BLaER1 treated with 17β-estradiol and CSF1 and Interleukin-3, amounts not matched to agents 10 nM and 100 nM (cell line): ENCODE measurements around the gene MAN1C1.
"Not testable (repeated sequence)": the region's sequence is repeated elsewhere in the genome, so short reads cannot be mapped to it uniquely, and the experiment has no call there.

ENCODE experiments used
- H3K27ac ChIP-seq, 11 experiments: shearing (Covaris generic); formaldehyde crosslinking; 2 replicates each; pipeline ENCODE4 v1.8.1; 2022
- H3K27me3 ChIP-seq, 11 experiments: shearing (Covaris generic); formaldehyde crosslinking; 2 replicates each; pipeline ENCODE4 v1.8.1; 2022
- H3K36me3 ChIP-seq, 11 experiments: shearing (Covaris generic); formaldehyde crosslinking; 2 replicates each; pipeline ENCODE4 v1.8.1; 2022
- H3K4me1 ChIP-seq, 10 experiments: shearing (Covaris generic); formaldehyde crosslinking; 2 replicates each; pipeline ENCODE4 v1.8.1; 2022
- H3K4me2 ChIP-seq, 11 experiments: shearing (Covaris generic); formaldehyde crosslinking; 2 replicates each; pipeline ENCODE4 v1.8.1; 2022
- H3K4me3 ChIP-seq, 10 experiments: shearing (Covaris generic); formaldehyde crosslinking; 2 replicates each; pipeline ENCODE4 v1.8.1; 2022
- H3K9ac ChIP-seq, 11 experiments: shearing (Covaris generic); formaldehyde crosslinking; 2 replicates each; pipeline ENCODE4 v1.8.1; 2022
- H3K9me3 ChIP-seq, 11 experiments: shearing (Covaris generic); formaldehyde crosslinking; replicated peaks in 1 of 11; 2 replicates each; pipeline ENCODE4 v1.8.1; 2022
- H4K20me1 ChIP-seq, 11 experiments: shearing (Covaris generic); formaldehyde crosslinking; 2 replicates each; pipeline ENCODE4 v1.8.1; 2022
- Cebpa-rat ChIP-seq, 11 experiments: shearing (Covaris generic); IDR thresholded peaks; 2 replicates each; pipeline ENCODE4 v1.8.1; 2022

The MAN1C1 gene

DNA sequence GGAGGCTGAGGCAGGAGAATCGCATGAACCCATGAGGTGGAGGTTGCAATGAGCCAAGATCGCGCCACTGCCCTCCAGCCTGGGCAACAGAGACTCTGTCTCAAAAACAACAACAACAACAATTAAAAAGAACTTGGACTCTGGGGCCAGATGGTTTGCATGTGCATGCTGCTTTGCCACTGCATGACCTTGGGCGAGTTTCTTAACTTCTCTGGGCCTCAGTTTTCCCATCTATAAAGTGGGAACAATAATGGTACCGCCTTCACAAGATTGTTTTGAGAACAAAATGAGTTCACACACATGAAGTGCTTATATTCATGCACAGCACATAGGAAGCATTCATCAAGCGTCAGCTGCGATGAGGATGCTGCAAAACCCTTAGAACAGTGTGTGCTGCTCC, 74.6 kb downstream of the MAN1C1 start:
- TF ChIP-seq Cebpa-rat (IDR thresholded peaks at IDR 0.05) = no peak
- Histone ChIP-seq H3K27ac (no peak overlapping the region), H3K4me2 (no peak overlapping the region), H3K36me3 (no peaks in the 10 kb centered on the region), H3K27me3 (no peaks in the 10 kb centered on the region), H4K20me1 (peaks cover 0 to 15% (median 0%) of the 10 kb centered on the region in 11 experiments; a peak in 4 of 22 replicates), H3K9me3 (no peaks in the 10 kb centered on the region), H3K4me1 (peaks cover 12 to 52% (median 18%) of the 10 kb centered on the region in 10 experiments; a peak in 19 of 20 replicates), H3K9ac (no peak overlapping the region), H3K4me3 (no peak overlapping the region)

DNA sequence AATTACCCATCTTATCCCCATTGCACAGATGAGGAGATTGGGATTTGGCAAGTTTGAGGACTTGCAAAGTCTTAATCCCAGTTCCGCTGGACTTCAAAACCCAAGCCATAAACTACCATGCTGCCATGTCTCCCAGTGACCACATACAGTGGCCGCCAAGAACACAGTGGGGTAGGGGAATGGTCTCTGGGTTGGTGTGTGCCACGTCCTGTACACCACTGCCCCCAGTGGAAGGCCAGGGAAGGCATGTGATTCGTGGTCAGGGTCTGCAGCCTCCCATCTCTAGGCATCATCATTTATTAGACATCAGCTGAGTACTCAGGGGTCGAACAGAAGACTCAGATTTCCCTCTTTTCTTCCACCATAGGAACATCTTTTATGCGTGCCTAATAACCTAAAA, 76.0 kb downstream of the MAN1C1 start:
- Histone ChIP-seq H3K4me2 (no peak overlapping the region; a peak in 1 of 22 replicates), H3K4me1 (peaks cover 12 to 63% (median 18%) of the 10 kb centered on the region in 10 experiments; a peak in 19 of 20 replicates), H4K20me1 (peaks cover 0 to 15% (median 0%) of the 10 kb centered on the region in 11 experiments; a peak in 4 of 22 replicates), H3K9me3 (no peaks in the 10 kb centered on the region), H3K27ac (no peak overlapping the region), H3K9ac (no peak overlapping the region), H3K4me3 (no peak overlapping the region), H3K36me3 (no peaks in the 10 kb centered on the region), H3K27me3 (no peaks in the 10 kb centered on the region)
- no peak for TF ChIP-seq Cebpa-rat (IDR thresholded peaks at IDR 0.05)

DNA sequence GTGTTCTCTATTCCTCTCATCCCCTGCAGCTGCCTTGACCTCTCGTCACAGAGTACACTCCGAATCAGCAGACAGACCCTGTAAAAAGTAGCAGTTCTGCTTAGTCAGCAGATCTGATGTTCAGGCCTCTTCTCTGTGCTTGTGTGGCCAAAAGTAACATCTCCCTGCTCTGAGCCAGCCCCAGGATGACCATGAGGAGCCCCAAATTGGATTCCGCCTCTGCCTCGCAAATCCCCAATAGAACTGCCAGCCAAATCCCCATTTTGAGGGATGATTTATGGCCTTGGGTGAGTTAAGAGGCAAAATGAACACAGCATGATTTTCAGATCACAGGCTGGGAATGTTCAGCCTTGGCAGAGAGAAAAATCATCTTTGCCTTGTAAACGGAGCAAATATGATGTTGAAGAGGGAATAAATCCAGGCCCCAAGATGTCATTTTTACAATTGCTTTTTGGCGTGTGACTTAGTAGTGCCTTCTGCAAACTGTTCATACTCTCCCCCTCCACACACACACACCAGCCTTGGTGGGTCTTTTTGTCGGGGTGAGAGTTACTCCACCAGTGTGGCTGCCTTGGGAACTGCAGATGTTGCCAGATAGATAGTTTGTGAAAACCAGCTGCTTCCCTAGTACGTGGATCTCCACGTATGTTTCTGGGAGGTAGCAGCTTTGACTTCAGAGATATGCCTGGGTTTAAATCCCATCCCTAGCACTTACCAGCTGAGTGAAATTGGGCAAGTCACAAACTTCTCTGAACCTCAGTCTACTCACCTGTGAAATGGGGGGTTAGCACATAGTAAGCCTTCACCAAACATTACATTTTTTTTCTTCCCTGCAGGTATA, 77.8 kb downstream of the MAN1C1 start:
- no peak overlapping the region for H3K4me3 ChIP-seq
- no peak for TF ChIP-seq Cebpa-rat (IDR thresholded peaks at IDR 0.05)
- peak overlapping the region in 3 of 11 experiments; percentile 39 to 79 (median 75); a peak in 5 of 22 replicates for H3K4me2 ChIP-seq
- H4K20me1 ChIP-seq = peaks cover 0 to 8% (median 0%) of the 10 kb centered on the region in 11 experiments; a peak in 3 of 22 replicates
- H3K36me3 ChIP-seq = no peaks in the 10 kb centered on the region
- no peak overlapping the region; a peak in 1 of 22 replicates for H3K27ac ChIP-seq
- peaks cover 12 to 72% (median 17%) of the 10 kb centered on the region in 10 experiments; a peak in 19 of 20 replicates for H3K4me1 ChIP-seq
- H3K27me3 ChIP-seq = no peaks in the 10 kb centered on the region
- H3K9me3 ChIP-seq = no peaks in the 10 kb centered on the region
- H3K9ac ChIP-seq = no peak overlapping the region

DNA sequence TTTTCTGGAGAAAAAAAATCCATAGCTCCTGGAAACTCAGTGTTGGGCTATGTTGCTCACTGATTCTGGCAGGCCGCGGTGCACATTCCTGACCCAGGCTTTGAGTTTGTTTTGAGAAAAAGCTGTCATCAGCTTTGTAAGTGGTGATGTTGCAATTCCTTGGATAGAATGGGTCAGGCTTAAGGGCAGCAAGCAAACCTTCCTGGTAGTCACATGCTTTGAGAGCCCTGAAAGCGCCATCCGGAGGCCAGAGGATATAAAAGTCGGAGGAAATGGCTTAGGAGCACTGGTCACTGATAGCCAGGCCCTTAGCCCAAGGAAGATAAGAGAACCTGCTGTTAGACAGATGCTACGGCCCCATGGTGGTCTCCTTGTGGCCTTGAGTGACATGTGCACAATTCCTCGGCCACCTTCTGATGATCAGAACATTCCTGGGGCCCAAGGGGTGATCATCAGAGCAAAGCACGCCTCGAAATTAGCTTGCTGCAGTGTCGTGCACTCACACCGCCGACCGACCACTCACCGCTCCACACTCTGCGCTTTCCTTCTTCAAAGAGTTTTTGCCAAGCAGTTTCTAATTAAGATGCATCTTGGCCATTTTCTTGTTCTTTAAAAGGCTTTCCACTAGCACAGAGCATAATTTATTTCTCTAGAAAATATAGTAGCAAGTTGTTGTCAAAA, 78.6 kb downstream of the MAN1C1 start:
- H3K27ac ChIP-seq = peak overlapping the region in 2 of 11 experiments; percentile 14 to 32; a peak in 2 of 22 replicates
- H3K4me1 ChIP-seq = peaks cover 5 to 72% (median 12%) of the 10 kb centered on the region in 10 experiments; a peak in 19 of 20 replicates
- peak overlapping the region in 3 of 11 experiments; percentile 39 to 79 (median 75); a peak in 6 of 22 replicates for H3K4me2 ChIP-seq
- H4K20me1 ChIP-seq = peaks cover 0 to 8% (median 0%) of the 10 kb centered on the region in 11 experiments; a peak in 2 of 22 replicates
- peak in 1 of 11 experiments; percentile 34; a peak in 1 of 22 replicates for TF ChIP-seq Cebpa-rat (IDR thresholded peaks at IDR 0.05)
- no peaks in the 10 kb centered on the region for H3K36me3 ChIP-seq
- H3K27me3 ChIP-seq = no peaks in the 10 kb centered on the region
- no peak overlapping the region for H3K4me3 ChIP-seq
- peak overlapping the region in 1 of 11 experiments; percentile 18; a peak in 1 of 22 replicates for H3K9ac ChIP-seq
- H3K9me3 ChIP-seq = no peaks in the 10 kb centered on the region

DNA sequence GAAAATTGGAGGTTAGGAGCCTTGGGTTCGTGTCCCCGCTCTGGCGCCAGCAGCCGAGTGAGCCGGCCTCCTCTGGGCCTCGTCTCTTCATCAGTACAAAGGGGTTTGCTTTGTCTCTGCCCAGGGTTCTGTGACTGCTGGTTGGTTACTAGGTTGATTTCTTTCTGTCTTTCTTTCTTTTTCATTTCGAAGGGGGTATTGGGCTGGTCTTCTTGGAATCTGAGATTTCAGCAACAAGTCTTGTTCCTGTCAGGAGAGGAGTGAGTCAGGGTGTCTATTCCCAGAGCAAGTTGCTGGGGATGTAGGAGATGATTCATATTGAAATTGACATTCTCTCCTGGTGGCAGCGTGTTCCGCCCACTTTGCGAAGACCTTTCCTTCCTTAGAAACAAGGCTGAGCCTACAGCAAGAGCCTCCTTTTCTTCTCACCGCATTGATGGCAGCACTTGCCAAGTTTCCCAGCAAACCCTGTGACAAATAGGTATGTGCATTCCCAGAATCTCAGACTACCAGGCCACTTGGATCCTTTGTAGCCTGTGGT, 79.2 kb downstream of the MAN1C1 start:
- H3K27ac ChIP-seq = peak overlapping the region in 2 of 11 experiments; percentile 14 to 32; a peak in 2 of 22 replicates

DNA sequence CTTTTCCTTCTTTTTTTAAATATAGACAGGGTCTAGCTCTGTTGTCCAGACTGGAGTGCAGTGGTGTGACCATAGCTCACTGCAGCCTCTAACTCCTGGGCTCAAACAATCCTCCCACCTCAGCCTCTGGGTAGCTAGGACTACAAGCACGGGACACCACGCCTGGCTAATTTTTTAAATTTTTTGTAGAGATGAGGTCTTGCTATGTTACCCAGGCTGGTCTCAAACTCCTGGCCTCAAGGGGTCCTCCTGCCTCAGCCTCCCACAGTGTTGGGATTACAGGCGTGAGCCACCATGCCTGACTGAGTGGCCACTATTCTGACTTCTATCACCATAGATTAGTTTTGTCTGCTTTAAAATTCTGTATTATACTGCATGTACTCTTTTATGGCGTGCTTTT, 80.1 kb downstream of the MAN1C1 start:
- H4K20me1 ChIP-seq, H3K27me3 ChIP-seq, H3K4me3 ChIP-seq, H3K36me3 ChIP-seq, H3K9ac ChIP-seq, H3K9me3 ChIP-seq: not testable (repeated sequence)
- Histone ChIP-seq H3K27ac (peak overlapping the region in 1 of 11 experiments; percentile 14; a peak in 1 of 22 replicates), H3K4me2 (peak overlapping the region in 3 of 11 experiments; percentile 39 to 79 (median 75); a peak in 4 of 22 replicates), H3K4me1 (peaks cover 0 to 75% (median 7%) of the 10 kb centered on the region in 10 experiments; a peak in 14 of 20 replicates)

More for the DNA sequence above, 79.2 kb downstream of the MAN1C1 start:
- Histone ChIP-seq H3K4me2 (peak overlapping the region in 3 of 11 experiments; percentile 39 to 79 (median 75); a peak in 6 of 22 replicates), H4K20me1 (peaks cover 0 to 2% (median 0%) of the 10 kb centered on the region in 11 experiments; a peak in 2 of 22 replicates), H3K9ac (peak overlapping the region in 1 of 11 experiments; percentile 18; a peak in 2 of 22 replicates), H3K27me3 (no peaks in the 10 kb centered on the region), H3K4me1 (peaks cover 0 to 72% (median 7%) of the 10 kb centered on the region in 10 experiments; a peak in 14 of 20 replicates), H3K9me3 (no peaks in the 10 kb centered on the region), H3K36me3 (no peaks in the 10 kb centered on the region), H3K4me3 (no peak overlapping the region)
- TF ChIP-seq Cebpa-rat (IDR thresholded peaks at IDR 0.05) = no peak

DNA sequence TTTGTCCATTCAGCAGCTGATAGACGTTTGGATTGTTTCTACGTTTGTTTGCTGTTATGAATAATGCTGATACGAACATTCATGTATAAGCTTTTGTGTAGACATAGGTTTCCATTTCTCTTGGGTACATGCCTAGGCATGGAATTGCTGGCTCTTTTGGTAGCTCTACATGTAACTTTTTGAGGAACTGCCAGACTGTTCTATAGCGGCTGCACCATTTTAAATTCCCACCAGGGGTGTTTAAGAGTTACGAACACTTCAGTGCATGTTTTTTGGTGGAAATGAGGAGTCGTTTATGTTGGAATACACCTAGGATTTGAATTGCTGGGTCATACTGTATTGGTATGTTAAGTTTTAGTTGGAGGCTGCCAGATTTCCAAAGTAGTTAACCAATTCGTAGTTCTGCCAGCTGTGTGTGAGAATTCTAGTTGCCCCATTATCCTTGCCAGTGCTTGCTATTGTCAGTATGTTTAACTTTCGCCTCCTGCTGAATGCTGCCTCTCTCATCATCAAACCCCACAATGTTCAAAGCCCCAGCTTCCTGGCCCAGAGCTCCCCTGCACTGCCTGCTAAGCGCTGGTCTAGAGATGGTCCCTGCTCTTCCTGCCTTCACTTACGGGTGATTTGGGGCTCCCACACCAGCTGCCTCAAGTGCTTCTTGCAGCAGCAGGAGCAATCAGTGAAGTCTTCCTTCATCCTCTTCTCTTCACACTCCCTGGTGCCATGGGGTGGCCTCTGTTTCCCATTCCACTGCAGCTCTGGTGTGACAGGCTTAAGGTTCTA, 81.0 kb downstream of the MAN1C1 start:
- Histone ChIP-seq H3K4me3 (no peak overlapping the region), H4K20me1 (no peaks in the 10 kb centered on the region; a peak in 1 of 22 replicates), H3K9ac (no peak overlapping the region), H3K36me3 (no peaks in the 10 kb centered on the region), H3K4me1 (peaks cover 0 to 75% (median 7%) of the 10 kb centered on the region in 10 experiments; a peak in 14 of 20 replicates), H3K4me2 (peak overlapping the region in 2 of 11 experiments; percentile 75 to 79; a peak in 2 of 22 replicates), H3K27ac (no peak overlapping the region), H3K27me3 (no peaks in the 10 kb centered on the region), H3K9me3 (no peaks in the 10 kb centered on the region)
- TF ChIP-seq Cebpa-rat (IDR thresholded peaks at IDR 0.05) = no peak

DNA sequence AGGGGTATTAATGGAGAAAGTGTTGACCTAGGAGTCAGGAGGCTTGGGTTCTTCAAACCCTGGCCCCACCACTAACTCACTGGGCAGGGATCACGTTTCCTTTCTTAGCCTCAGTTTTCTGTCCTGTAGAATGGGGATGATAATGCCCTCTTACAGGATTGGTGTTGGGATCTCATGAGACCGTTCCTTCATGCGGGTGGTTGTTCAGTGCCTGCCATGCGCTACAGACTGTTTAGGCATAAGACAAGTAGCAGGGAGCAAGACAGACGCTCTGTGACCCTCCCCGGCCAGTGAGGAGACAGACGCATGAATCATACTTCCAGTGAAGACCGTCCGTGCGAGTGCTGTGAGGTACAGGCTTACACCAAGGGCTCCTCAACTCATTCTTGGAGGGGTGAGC, 81.7 kb downstream of the MAN1C1 start:
- Histone ChIP-seq H3K4me3 (no peak overlapping the region), H3K4me1 (peaks cover 0 to 75% (median 7%) of the 10 kb centered on the region in 10 experiments; a peak in 14 of 20 replicates), H3K9me3 (no peaks in the 10 kb centered on the region), H3K9ac (no peak overlapping the region), H3K27ac (no peak overlapping the region), H3K4me2 (peak overlapping the region in 2 of 11 experiments; percentile 75 to 79; a peak in 2 of 22 replicates), H3K36me3 (no peaks in the 10 kb centered on the region), H3K27me3 (no peaks in the 10 kb centered on the region), H4K20me1 (no peaks in the 10 kb centered on the region; a peak in 1 of 22 replicates)
- no peak for TF ChIP-seq Cebpa-rat (IDR thresholded peaks at IDR 0.05)

DNA sequence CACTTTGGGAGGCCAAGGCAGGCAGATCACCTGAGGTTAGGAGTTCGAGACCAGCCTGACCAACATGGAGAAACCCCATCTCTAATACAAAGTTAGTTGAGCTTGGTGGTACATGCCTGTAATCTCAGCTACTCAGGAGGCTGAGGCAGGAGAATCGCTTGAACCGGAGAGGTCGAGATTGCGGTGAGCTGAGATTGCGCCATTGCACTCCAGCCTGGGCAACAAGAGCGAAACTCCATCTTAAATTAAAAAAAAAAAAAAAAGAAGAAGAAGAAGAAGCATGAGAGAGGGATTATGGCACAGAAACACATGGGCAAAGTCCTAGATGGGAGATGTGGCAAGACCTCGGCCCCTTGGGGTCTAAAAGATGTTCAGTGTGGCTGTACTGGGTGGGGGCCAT, 82.5 kb downstream of the MAN1C1 start:
- H3K36me3 ChIP-seq, H4K20me1 ChIP-seq, H3K4me3 ChIP-seq, H3K9ac ChIP-seq, H3K9me3 ChIP-seq, H3K27ac ChIP-seq, H3K27me3 ChIP-seq: not testable (repeated sequence)
- H3K4me1 ChIP-seq = peaks cover 0 to 75% (median 14%) of the 10 kb centered on the region in 10 experiments; a peak in 18 of 20 replicates
- H3K4me2 ChIP-seq = peak overlapping the region in 7 of 11 experiments; percentile 1 to 54 (median 28); a peak in 10 of 22 replicates
